Activated CD8-positive, alpha-beta memory T cell treated with anti-CD3 and anti-CD28 coated beads for 4 hours (primary cell): ENCODE results near the gene FIGLA.
"Not testable (repeated sequence)": the region's sequence is repeated elsewhere in the genome, so short reads cannot be mapped to it uniquely, and the experiment has no call there.

Experiments
- DNase-seq, 2 donors: peaks; one replicate each; pipeline ENCODE4 v3.0.0-alpha.2; 2020; ENCODE audit warnings: low read depth in 2 of 2

FIGLA gene

DNA sequence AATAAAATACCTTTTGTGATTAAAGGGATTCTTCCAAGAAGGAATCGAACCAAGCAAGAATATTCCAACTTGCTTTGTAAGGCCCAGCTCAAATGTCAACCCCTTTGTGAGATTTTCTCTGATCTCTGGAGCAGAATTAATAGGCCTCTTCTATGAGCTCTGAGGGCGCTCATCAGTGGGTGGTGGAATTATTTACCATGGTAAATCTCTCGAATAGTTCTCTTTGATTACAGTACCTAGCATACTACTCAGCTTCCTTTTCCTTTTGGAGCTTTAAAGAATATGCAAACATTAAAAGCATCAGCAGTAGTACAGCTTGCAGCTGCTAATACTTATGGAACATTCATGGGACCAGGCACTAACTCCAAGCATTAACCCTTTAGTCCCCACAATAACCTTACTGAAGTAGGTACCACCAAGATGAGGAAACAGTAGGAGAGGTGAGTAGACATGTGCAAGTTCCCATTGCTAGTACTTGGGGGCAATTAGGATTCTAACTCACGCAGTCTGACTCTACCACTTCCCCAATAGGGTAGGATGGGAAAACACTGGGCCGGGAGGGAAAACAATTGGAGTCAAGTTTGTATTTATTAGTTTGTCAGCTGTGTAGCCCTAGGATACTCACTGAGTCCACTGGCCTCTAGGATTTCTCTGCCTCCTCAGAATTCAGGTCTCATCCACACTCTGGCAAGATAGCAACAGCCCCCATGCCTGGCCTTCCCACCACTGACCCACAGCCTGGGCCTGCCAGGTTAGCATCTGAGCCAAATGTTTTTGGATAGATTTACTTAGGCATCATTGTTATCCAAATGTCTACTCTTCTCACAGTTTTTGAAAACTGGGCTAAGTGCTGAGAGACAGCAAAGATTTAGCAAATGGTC, 44.1 kb downstream of the FIGLA start:
- no peak for DNase-seq

DNA sequence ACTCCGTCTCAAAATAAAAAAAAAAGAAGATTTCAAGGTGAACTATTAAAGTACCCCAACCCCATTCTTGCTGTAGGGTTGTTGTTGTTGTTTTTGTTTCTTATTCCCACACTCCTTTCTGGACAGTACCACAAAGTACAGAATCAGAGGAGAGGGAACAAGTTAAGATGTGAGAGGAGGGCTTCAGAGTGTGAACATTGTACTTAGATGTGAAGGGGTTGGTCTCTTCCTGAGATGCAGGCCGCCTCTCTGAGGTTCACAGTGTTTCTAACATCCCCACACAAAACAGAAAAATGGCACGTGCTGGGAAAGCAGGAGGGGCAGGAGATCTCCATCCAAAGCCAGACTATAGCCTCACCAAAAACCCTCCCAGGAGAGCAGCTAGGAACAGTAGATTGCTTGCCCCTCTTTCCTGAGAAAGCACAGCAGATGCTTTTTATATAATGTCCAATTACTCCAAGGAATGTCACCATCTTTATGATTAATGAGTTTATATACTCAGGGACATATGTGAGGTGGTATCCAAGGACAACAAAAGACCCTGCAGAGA, 45.1 kb downstream of the FIGLA start:
- DNase-seq = no peak

DNA sequence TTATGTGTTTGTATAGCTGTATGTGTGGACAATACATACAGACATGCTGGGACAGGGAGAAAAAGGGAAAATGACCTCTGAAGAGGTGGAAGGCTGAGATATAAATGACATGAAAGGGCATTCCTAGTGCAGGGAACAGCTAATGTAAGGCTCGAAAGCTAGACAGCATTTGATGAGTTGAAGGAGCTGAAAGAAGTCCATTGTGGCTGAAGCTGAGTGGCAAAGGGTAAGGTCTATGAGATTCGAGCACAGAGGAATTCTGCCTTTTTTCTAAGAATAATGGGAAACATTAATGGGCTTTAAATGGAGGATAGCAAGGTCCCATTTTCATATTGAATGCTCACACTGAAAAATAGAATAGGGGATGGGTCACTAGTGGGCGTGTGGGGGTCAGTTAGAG, 46.0 kb downstream of the FIGLA start:
- no peak for DNase-seq

DNA sequence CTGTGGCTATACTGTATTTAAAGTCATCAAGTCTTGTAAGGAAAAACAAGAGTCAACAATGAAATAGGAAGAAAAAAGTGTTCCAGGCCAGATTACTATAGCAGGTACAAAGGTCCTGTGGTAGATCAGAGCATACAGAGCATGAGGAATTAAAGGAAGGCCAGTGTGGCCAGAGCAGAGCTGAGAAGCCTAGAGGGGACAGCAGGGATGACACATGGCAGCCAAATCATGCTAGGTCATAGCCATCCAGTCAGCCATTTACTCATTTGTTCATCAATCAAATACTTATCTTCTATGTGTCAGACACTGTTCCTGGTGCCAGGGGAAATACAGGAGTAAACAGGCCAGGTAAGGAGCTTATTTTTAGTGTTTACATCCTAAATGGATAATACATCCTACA, 46.8 kb downstream of the FIGLA start:
- no peak for DNase-seq

DNA sequence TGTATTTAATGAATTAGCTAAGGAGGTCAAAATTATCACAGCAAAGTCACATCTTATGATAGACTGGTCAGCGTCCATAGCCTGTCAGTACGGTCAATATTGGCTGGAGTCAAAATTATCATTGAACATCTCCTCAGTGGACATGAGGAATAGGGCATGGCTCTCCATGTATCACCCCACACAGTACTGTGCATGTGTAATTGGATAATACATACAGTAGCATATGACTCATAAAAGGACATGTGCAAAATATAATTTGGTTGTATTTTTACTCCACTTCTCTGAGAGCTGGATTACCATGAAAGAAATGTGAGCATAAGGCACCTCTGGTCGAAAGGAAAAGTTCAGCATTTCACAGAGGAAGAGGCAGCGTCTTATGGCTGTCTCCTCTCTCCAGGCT, 47.4 kb downstream of the FIGLA start:
- DNase-seq = no peak

DNA sequence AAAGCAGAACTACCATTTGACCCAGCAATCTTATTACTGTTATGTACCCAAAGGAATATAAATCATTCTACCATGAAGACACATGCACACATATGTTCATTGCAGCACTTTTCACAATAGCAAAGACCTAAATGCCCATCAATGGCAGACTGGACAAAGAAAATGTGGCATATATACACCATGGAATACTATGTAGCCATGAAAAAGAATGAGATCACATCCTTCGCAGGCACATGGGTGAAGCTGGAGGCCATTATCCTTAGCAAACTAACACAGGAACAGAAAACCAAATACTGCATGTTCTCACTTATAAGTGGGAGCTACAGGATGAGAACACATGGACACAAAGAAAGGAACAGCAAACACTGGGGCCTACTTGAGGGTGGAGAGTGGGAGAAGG, 51.0 kb downstream of the FIGLA start:
- DNase-seq = not testable (repeated sequence)

DNA sequence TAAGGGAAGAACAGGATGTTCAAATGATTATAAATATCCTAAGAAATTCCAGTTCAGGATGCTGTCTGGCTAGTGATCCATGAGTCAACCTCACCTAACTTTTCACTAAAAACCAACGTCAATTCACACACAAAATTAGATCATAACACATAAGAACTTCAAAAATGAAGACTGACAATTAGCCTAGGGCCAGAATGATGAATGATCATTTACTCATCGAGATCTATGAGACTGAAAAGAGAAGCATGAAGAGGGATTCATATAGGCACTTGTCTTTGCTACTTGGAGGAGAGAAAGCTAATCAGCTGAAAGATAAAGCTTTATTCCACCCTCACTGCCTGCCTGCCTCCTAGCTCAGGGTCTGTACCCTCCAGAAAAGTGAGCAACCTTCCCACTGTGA, 52.3 kb downstream of the FIGLA start:
- no peak for DNase-seq

DNA sequence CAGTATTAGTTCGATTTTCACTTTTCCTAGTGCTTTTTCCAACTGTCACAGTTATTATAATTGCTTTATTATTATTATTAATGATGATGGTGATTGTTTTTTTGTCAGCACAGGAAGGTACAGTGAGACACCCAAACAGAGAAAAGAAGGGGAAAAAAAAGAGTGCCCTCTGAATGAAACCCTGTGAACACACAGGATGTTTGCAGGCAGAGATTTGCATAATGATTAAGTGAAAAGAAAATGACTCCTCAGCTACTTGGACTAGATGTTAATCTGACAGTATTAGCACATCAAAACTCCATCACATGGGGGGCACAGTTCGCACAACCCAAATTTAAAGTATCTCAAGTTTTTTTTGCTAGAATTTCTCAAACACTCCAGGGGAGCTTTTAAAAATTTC, 55.4 kb downstream of the FIGLA start:
- no peak for DNase-seq

DNA sequence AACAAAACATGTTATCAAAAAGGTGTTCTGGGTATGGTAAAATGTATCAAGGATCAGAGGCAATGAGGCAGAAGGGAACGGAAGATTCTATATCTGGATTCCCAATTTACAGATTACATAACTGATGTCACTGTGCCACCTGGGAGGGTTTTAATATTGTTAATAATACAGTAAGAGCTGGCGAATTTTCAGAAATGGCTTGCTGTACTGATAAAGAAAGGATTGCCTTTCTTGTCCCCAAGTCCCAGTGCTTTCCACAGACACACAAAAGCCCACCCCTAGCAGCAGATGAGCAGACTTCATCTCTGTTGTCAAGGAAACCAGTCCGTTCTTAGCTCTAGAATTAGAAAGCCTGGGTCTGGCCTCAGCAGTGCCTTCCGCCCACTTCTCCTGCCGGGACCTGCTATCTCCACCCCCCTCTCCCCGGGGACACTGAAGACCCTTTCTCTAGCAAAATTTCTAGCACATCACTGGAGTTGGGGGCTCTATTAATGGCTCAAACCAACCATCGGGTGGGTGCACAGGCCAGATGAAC, 56.7 kb downstream of the FIGLA start:
- no peak for DNase-seq

DNA sequence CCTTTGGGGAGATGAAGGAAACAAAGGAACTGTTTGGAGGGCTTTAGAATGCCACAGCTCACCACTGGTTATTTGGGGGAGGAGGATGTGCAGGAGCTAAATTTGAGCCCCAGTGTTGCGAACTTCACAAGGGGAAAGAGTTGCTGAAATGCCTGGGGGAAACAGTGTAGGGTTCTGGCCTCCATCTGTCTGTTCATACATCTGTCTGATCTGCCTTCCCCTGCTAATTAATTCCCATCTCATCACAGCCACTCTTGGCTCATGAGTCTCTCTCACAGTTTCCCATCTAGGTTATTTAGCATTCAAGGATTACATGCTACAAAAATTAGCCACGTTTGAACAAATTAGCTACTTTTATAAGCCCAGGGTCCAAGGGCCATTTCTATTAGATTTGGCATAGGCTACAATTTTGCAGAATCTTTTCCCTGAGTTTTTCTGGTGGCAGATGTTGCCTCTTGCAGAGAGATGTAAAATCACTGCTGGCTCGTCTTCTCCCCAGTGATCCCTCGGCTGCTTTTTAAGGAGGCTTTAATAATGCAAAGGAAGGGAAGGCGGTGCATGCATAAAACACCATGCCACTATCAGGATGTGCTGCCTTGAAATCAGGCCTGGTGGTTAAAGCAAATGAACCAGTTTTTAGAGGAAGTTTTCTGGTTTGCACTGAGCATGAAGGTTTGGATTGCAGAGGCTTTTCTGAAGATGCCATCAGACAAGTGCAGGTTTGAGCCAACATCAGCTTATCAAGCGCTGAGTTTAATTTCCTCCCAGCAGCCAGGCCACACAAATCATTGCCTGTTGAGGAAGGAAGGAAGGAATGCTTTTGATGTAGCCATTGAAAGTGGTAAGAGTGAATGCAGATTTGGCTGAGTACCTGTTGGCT, 57.4 kb downstream of the FIGLA start:
- DNase-seq = no peak

DNA sequence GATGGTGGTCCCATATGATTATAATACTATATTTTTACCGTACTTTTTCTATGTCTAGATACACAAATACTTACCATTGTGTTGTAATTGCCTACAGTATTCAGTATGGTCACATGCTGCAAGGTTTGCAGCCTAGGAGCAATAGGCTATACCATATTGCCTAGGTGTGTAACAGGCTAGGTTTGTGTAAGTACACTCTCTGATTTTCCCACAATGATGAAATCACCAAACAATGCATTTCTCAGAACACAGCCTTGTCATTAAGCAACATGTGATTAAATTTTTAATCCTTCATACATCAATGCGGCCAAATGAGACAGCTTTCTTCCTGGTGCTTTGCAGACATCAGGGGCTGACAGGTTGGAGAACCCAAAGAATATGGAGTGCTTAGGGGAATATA, 59.7 kb downstream of the FIGLA start:
- DNase-seq = no peak

DNA sequence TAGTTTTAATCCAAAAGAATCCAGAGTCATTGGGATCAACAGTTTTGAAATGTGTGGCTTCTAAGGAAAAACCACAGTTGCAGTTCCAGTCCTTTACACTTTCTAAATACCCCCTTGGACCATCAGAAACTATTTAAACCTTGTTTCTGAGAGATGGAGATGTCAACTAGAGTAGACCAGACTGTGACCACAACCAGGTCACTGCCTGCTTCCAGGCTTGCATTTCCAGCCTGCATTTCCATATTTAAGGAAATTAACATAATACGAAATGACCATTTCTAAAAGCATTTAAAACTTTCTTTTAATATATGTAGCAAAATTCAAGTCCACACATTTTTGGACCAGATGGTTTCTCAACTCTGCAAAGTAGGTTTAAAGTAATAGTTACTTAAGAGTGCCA, 60.8 kb downstream of the FIGLA start:
- DNase-seq = no peak

DNA sequence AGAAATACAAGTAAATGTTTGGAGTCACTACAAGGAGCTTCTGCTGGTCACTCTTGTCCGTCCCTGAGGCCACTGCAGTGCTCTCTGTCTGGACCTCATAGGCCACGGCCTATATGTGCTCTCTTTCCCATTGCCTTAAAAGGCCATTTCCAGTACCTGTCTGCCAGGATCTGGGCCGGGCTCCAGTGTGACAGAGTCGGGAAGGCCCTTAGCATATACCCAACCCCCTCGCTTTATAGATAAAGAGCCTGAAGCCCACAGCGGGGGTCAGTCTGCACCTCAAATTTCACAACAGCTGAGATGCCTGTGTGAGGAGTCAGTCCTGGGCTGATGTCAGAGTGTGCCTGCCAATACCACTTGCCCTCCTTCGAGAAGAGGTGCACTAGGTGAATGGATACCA, 62.3 kb downstream of the FIGLA start:
- no peak for DNase-seq
